K562 (cell line): Measurements from ENCODE around the gene RACK1. TPM values are rescaled to one million over a fixed set of nuclear protein-coding genes. Genes with fewer than 3 reads are reported as not detected.

Experiments
- CREB3 ChIP-seq: fragments of 450-650 bp; conservative IDR thresholded peaks from 2 replicates; pipeline ENCODE4 v1.6.1; 2016; ENCODE audit warnings: missing genetic modification characterization, low read depth, mild to moderate bottlenecking, missing compliant biosample characterization, moderate library complexity
- ELF2 ChIP-seq: fragments of 250-450 bp; sonication (Bioruptor Pico); IDR thresholded peaks from 2 replicates; pipeline ENCODE4 v1.5.0; 2021; ENCODE audit warnings: mild to moderate bottlenecking
- FOXA3 ChIP-seq, 2 experiments: fragments of 450-650 bp in 1 of 2; sonication (generic) in 1 of 2; formaldehyde crosslinking; IDR thresholded peaks in 1 of 2; conservative IDR thresholded peaks in 1 of 2; 2 replicates each; pipeline versions ENCODE4 v1.4.0 to v1.8.0; 2020 to 2022; ENCODE audit warnings: mild to moderate bottlenecking in 2 of 2, missing genetic modification reagents in 1 of 2
- GABPA ChIP-seq: fragments of 200-800 bp; sonication (Bioruptor generic); conservative IDR thresholded peaks from 2 replicates; pipeline ENCODE4 v1.6.1; 2016; ENCODE audit warnings: low read depth, missing genetic modification characterization, missing compliant biosample characterization
- GATA2 ChIP-seq: sonication (generic); formaldehyde crosslinking; IDR thresholded peaks from 2 replicates; pipeline ENCODE4 v1.4.0; 2020; ENCODE audit warnings: mild to moderate bottlenecking, missing genetic modification reagents
- KLF13 ChIP-seq: fragments of 450-650 bp; IDR thresholded peaks from 2 replicates; pipeline ENCODE4 v1.6.1; 2016; ENCODE audit warnings: missing genetic modification characterization, low read depth, mild to moderate bottlenecking, missing compliant biosample characterization, moderate library complexity, borderline replicate concordance
- MCM2 ChIP-seq: fragments of 450-650 bp; IDR thresholded peaks from 2 replicates; pipeline ENCODE4 v1.6.1; 2017; ENCODE audit warnings: low read depth, mild to moderate bottlenecking
- MIER1 ChIP-seq: fragments of 450-650 bp; IDR thresholded peaks from 2 replicates; pipeline ENCODE4 v1.6.1; 2016; ENCODE audit warnings: antibody characterized with exemption, mild to moderate bottlenecking, low read depth
- NR1H2 ChIP-seq: sonication (generic); formaldehyde crosslinking; IDR thresholded peaks from 2 replicates; pipeline ENCODE4 v1.4.0; 2020; ENCODE audit warnings: mild to moderate bottlenecking, missing genetic modification reagents
- TCF7 ChIP-seq: sonication (generic); IDR thresholded peaks from 2 replicates; pipeline ENCODE4 v1.6.1; 2016; ENCODE audit warnings: antibody characterized with exemption, borderline replicate concordance
- TOE1 ChIP-seq, 2 experiments: fragments of 450-650 bp in 1 of 2; sonication (generic) in 1 of 2; formaldehyde crosslinking in 1 of 2; IDR thresholded peaks; 2 replicates each; pipeline versions ENCODE4 v1.7.1 to v1.8.0; 2016 to 2022; ENCODE audit warnings: borderline replicate concordance in 2 of 2, mild to moderate bottlenecking in 2 of 2, antibody characterized with exemption in 1 of 2, inconsistent platforms in 1 of 2, low read depth in 1 of 2, missing genetic modification reagents in 1 of 2, moderate library complexity in 1 of 2
- ZNF586 ChIP-seq: fragments of 450-650 bp; formaldehyde crosslinking; conservative IDR thresholded peaks from 2 replicates; pipeline ENCODE4 v1.4.0; 2020; ENCODE audit warnings: mild to moderate bottlenecking, moderate library complexity
- ZNF699 ChIP-seq: fragments of 250-450 bp; sonication (Bioruptor Pico); IDR thresholded peaks from 2 replicates; pipeline ENCODE4 v1.8.0; 2021; ENCODE audit warnings: mild to moderate bottlenecking, moderate library complexity; ENCODE audit not compliant: insufficient replicate concordance
- polyA plus RNA-seq, 8 experiments: library from polyadenylated mRNA; depleted of rRNA in 4 of 8; stranded (reverse) in 5 of 8; unstranded in 3 of 8; fragments of >200 nt; fragmentation: Nextera tagmentation in 2 of 8; fragmentation: Illumina TruSeq in 1 of 8; extraction: Ambion mirVana in 2 of 8; extraction: Trizol in 1 of 8; gene quantifications; 2 replicates each; pipeline versions ENCODE4 v1.2.1 to v1.2.3, GENCODE V29; 2011 to 2014; ENCODE audit warnings: inconsistent platforms in 1 of 8, missing spikeins in 1 of 8
- total RNA-seq, 7 experiments: library from RNA; depleted of rRNA in 6 of 7; stranded (reverse); fragments of >200 nt in 6 of 7; fragmentation: Illumina TruSeq in 2 of 7; extraction: Trizol in 2 of 7; gene quantifications; 2 replicates each; pipeline versions ENCODE4 v1.2.1 to v1.2.3, GENCODE V29; 2011 to 2021; ENCODE audit warnings: low replicate concordance in 1 of 7
- TF ChIP-seq, protein P1 (sequence below): fragments of 150-350 bp; IDR thresholded peaks from 2 replicates; pipeline ENCODE4 v1.6.1; 2014; ENCODE audit warnings: low read depth, mild to moderate bottlenecking, low read length, borderline replicate concordance
- TF ChIP-seq, protein P2 (sequence below): fragments of 450-650 bp; formaldehyde crosslinking; IDR thresholded peaks from 2 replicates; pipeline ENCODE4 v1.4.0; 2020; ENCODE audit warnings: mild to moderate bottlenecking, moderate library complexity

RACK1 gene
- total and polyA plus RNA-seq, 9 of the 15 experiments (the other 6 are each of a cell fraction or from before 2014, with no cell fraction given), result 2,303 to 5,311 (median 3,833) TPM

GRCh38 chr5:181280251-181280762 is 36.6 kb upstream of the RACK1 start (continued):
- no peak for TF ChIP-seq ZNF586
- TF ChIP-seq TCF7, result no peak
- no peak for TF ChIP-seq KLF13 (tag)
- no peak for TF ChIP-seq GABPA (tag)
- no peak for TF ChIP-seq ZNF699 (CRISPR knock-in tag)
- TF ChIP-seq MCM2, result no peak
- TF ChIP-seq, protein P1, sequence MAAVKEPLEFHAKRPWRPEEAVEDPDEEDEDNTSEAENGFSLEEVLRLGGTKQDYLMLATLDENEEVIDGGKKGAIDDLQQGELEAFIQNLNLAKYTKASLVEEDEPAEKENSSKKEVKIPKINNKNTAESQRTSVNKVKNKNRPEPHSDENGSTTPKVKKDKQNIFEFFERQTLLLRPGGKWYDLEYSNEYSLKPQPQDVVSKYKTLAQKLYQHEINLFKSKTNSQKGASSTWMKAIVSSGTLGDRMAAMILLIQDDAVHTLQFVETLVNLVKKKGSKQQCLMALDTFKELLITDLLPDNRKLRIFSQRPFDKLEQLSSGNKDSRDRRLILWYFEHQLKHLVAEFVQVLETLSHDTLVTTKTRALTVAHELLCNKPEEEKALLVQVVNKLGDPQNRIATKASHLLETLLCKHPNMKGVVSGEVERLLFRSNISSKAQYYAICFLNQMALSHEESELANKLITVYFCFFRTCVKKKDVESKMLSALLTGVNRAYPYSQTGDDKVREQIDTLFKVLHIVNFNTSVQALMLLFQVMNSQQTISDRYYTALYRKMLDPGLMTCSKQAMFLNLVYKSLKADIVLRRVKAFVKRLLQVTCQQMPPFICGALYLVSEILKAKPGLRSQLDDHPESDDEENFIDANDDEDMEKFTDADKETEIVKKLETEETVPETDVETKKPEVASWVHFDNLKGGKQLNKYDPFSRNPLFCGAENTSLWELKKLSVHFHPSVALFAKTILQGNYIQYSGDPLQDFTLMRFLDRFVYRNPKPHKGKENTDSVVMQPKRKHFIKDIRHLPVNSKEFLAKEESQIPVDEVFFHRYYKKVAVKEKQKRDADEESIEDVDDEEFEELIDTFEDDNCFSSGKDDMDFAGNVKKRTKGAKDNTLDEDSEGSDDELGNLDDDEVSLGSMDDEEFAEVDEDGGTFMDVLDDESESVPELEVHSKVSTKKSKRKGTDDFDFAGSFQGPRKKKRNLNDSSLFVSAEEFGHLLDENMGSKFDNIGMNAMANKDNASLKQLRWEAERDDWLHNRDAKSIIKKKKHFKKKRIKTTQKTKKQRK, result no peak
- TF ChIP-seq ELF2 (CRISPR knock-in tag), result no peak
- TF ChIP-seq, protein P2, sequence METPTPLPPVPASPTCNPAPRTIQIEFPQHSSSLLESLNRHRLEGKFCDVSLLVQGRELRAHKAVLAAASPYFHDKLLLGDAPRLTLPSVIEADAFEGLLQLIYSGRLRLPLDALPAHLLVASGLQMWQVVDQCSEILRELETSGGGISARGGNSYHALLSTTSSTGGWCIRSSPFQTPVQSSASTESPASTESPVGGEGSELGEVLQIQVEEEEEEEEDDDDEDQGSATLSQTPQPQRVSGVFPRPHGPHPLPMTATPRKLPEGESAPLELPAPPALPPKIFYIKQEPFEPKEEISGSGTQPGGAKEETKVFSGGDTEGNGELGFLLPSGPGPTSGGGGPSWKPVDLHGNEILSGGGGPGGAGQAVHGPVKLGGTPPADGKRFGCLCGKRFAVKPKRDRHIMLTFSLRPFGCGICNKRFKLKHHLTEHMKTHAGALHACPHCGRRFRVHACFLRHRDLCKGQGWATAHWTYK (CRISPR knock-in tag), result no peak
- TF ChIP-seq FOXA3 (CRISPR knock-in tag; conservative IDR thresholded peaks at IDR 0.05 in 1 of 2, IDR thresholded peaks at IDR 0.05 in 1 of 2), result no peak
- TF ChIP-seq CREB3 (tag), result no peak
- TF ChIP-seq NR1H2 (CRISPR knock-in tag), result no peak
- TF ChIP-seq TOE1 (IDR thresholded peaks at IDR 0.05; ENCODE audit: borderline replicate concordance), result peak; percentile 33; the same call in 1 of the 2 replicates
- TF ChIP-seq TOE1 (CRISPR knock-in tag; IDR thresholded peaks at IDR 0.05; ENCODE audit: borderline replicate concordance, low read depth), result no peak
- no peak for TF ChIP-seq MIER1
- TF ChIP-seq GATA2 (CRISPR knock-in tag), result no peak
